GM19397 (cell line): Measurements from ENCODE around the gene SHC1.

ENCODE experiments used
- ATAC-seq: cut with Tn5 transposase; IDR thresholded peaks from one replicate; pipeline ENCODE4 v1.9.1; 2021; ENCODE audit warnings: mild to moderate bottlenecking, moderate library complexity; ENCODE audit not compliant: unreplicated experiment

The SHC1 gene

GRCh38 chr1:154974808-154975408 lies 4.4 kb upstream of the SHC1 start:
- peak; percentile 42 for ATAC-seq

DNA sequence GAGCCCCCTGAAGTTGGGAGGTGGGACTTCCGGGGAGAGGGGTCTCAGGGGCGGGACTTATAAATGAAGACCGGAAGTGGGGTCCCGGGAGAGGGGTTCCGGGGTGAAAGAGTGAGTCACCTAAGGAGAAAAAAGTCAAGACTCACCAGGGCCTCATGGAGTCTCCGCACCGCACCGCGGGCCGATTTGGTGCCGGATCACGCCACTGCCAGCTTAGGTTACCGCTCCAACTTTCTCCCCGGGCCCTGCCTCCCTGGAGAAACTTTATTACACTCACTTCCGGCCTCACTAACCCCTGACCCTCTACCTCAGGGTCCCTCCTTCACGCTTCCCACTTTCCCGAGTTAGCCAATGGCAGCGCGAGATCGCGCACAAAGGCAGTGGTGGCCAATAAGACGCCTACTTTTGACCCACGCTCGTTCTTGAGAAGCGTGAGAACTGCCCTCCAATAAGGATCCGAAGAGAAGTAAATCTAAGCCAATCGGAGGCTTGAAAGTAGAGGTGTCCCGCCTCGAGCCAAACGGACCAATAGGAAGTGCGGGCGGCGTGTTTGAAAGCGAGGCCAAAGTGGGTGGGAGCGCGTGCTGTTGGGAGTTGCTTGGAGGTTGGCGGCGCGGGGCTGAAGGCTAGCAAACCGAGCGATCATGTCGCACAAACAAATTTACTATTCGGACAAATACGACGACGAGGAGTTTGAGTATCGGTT lies 3.7 kb upstream of the SHC1 start, which contains the start of gene CKS1B:
TSS of gene CKS1B (plus strand) at position 580 of the 706 bp plus-strand sequence. CDS start at position 645, 65 bp downstream.
- peak; percentile 81 for ATAC-seq

DNA sequence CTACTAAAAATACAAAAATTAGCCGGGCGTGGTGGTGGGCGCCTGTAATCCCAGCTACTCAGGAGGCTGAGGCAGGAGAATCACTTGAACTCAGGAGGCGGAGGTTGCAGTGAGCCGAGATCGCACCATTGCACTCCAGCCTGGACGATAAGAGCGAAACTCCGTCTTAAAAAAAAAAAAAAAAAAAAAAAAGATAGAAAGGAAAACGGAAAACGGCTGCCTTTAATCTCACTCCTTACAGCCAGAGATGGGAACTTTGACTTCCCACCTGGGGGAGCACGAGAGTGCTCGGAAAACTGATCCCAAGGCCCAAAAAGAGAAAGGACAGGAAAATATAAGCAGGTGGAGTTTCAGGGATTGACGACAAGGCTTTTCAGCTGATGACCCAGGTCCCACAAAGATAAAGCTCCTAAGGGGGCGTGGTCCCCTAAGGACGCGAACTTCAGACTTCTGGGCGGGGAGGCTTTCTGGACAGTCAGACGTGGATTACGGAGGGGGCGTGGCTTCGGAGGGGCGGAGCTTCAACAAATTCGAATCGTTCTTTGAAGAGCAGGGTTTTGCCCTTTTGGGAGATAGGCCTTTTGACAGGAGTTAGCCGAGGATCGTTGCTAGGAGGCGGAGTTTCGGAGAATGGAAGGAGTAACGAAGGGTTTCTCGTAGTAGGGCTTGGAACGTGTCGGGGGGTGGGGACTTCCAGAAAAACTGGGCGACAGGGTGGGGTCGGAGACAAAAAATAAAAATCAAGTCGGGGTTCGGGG lies 3.0 kb upstream of the SHC1 start:
- ATAC-seq: peak; percentile 10

DNA sequence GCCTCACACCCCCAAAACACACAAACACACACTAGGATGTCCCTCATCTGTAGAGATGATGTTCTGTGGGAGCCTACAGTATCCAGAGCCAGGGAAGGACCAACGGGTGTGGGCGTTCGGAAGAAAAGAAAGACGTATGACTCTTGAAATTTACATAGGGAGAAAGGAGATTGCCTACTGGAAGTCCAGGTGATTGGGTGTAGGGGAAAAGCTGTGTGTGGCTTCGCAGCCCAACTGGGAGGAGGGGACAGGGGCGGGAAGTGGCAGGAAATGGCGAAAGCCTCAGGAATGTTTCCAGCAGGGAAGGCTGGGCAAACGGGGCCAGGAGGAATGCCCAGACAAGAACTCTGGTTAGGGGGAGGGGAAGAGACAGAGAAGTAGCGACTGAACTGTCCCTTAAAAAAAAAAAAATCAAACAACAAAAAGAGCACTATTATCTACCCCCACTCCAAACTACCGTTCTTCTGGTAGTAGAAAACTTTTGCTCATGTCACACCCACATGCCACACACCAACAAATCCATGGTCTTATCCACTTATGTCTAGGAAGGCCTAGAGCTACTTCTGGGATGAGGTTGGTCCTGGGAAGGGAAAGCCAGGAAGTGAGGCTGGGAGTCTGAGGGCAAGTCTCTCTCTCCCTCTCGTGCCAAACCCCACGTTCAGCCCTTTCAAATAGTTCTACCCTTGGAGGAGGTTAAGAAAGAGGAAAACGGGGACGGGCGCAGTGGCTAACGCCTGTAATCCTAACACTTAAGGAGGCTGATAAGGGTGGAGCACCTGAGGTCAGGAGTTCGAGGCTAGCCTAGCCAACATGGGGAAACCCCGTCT lies 2.2 kb upstream of the SHC1 start:
- no peak for ATAC-seq

DNA sequence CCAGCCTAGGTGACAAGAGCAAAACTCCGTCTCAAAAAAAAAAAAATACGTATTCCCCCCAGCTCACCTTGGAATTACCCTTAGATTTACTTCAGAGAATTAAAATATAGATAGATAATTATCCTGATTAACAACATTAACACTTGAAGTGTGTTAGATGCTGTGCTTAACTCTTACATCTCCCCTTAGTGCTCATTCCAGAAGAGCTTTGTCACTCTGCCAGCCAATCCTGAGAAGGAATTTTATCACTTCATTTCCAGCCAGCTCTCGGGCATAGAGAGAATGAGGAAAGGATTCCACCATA lies 1.6 kb upstream of the SHC1 start:
- no peak for ATAC-seq

GRCh38 chr1:154971341-154971998 lies 923 bp upstream of the SHC1 start:
- no peak for ATAC-seq

DNA sequence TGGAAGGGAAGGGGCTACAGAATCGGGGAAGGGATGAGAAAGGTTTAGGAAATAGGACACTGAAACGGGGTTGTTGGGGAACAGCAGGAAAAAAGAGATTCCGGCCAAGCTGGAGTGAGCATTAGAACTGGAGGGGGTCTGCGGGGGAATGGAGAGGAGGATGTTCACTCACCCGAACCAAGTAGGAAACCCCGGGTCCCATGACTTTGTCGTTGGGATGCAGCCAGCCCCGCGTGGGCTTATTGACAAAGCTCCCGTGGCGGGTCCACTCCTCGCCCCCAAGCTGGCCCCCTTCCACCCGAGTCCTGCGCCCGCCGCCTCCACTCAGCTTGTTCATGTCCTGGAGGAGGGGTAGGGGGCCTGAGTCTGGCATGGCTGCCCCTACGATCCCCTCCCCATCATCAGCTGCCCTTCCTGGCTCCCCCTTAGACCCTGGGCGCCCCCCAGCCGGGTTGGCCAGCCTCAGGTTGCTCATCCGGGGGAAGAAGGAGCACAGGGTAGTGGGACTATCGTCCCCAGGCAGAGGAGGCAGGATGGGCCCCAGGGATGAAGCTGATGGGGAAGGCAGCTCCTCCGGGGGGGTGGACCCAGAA lies 591 bp downstream of the SHC1 start:
- no peak for ATAC-seq

DNA sequence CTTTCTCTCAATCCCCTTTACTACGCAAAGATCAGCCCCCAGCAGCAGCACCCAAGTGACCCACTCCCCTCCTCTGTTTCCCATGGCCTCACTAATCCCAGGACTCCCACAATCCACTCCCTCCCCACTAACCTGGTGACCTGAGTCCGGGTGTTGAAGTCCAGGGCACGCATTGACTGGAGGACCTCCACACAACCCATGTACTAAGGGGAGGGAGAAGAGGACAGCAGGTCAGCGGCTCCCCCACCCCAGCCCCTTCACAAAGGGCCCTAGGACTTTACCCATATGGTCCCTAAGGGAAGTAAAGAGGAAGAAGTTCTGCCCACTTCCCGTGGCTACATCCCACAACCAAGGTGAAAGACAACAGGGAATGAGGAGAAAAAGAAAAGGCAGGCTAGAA lies 1.3 kb downstream of the SHC1 start:
- ATAC-seq: no peak

DNA sequence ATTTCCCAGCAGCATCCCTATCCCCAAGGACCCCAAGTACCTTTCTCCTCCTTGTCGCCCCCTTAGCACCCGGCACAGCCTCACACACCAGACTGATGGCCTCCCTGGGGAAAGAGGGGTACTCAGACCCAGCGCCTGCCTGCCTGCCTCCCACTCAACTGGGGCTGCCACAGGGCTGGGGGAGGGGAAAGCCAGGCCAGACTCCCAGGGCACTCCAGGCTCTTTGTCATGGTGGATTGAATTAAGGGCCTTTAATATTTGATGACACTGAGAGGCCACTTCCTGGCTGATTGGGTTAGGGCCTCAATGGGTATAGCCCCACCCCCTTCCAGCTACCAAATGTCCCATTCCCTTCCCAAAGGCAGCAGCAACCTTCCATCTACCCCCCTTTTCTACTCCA lies 1.8 kb downstream of the SHC1 start:
- no peak for ATAC-seq

GRCh38 chr1:154967331-154967950 lies 3.1 kb downstream of the SHC1 start:
- ATAC-seq: no peak

- ATAC-seq: no peak
Observed at GRCh38 chr1:154966111-154966510, 4.4 kb downstream of the SHC1 start.

- ATAC-seq: no peak
Observed at GRCh38 chr1:154964359-154964758, 6.2 kb downstream of the SHC1 start.

DNA sequence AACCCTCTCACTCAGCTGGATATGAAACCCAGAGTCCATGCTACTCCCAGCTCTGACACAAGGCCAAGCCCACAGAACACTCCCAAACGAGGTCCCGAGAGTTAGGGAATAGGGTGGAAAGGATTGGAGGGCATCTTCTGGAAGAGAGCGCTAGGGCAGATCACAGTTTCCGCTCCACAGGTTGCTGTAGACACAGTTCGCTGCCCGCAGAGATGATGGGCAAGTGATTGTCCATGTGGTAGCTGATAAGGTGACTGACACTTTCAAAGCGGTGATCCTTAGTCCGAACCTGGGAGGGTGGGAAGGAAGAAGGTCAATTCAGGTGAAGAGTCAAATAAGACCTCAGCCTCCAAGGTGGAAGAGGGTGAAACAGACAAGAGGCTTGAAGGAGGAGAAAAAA lies 6.9 kb downstream of the SHC1 start:
- no peak for ATAC-seq

- no peak for ATAC-seq
Observed at GRCh38 chr1:154962795-154963330, 7.7 kb downstream of the SHC1 start.

- ATAC-seq: no peak
Observed at GRCh38 chr1:154962156-154962749, 8.3 kb downstream of the SHC1 start.

DNA sequence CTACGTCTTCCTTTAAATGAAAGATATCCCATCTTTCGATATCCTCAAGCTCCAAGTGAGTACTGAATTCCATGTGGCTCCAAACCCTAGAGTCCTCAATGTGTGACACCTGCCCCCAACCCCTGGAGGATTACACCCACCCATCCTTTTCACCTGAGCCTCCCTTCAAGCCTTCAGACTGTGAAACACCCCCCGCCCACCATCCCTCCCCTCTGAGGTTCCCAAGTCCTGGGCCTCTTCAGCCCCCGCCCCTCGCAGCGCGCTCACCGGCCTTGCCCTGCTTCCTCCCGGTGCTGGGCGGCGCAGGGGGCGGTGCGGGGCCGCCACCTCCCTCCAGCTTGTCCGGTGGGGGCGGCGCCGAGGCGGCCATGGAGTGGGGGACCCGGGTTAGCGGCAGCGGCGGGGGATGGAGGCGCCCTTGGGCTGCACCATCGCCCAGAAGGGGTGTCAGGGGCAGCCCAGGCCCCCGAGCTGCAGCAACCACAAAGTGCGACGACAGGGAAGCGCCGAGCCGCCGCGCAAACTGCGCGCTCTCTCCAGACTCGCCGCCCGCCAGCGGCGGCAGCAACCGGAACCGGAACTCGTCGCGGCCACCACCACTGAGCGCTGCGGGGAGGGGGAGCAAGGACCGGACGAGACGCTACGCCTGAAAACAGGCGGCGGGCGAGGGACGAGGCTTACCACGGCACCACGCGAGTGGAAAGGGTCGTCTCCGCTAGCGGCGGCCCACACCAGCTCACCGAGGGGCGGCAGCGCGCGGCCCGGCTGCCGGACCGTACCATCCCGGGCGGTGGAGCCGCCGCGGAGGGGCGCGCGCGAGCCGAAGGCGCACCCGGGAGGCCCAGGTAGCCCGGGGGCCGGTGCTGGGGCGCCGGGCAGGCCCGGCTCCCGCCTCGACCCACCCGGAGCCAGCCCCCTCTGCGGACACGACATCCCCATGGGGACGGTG lies 9.1 kb downstream of the SHC1 start, which contains the start of gene PYGO2:
TSS of gene PYGO2 (minus strand) at position 576 of the 949 bp plus-strand sequence. CDS start at position 370, 206 bp downstream.
- ATAC-seq: peak; percentile 72

- ATAC-seq: no peak
Observed at GRCh38 chr1:154960446-154961136, 10.0 kb downstream of the SHC1 start.
